Activated CD4-positive, alpha-beta T cell treated with anti-CD3 and anti-CD28 coated beads for 36 hours (primary cell): ENCODE measurements around the gene PDE11A. TPM values are rescaled to one million over a fixed set of nuclear protein-coding genes. Genes with fewer than 3 reads are reported as not detected.

Experiments
- ATAC-seq: fragments of 200-7000 bp; cut with Tn5 transposase; one replicate; pipeline ENCODE4 v1.10.0; 2021; ENCODE audit warnings: mild to moderate bottlenecking, moderate library complexity
- CTCF ChIA-PET: fragments of 350-600 bp; sonication (Branson Sonifier 250); formaldehyde crosslinking; loops from one replicate; lab custom pipeline; 2021; ENCODE audit warnings: antibody characterized with exemption; lab: Charles Lee
- POLR2A ChIA-PET: fragments of 350-600 bp; sonication (Branson Sonifier 250); formaldehyde crosslinking; loops from one replicate; lab custom pipeline; 2021; ENCODE audit warnings: antibody characterized with exemption, inconsistent platforms; lab: Charles Lee
- DNase-seq: peaks from one replicate; pipeline ENCODE4 v3.0.0-alpha.2; 2020
- H3K27ac Mint-ChIP-seq: one replicate; pipeline ENCODE4 v1.8.0; 2021; ENCODE audit warnings: mixed read lengths
- H3K27me3 Mint-ChIP-seq: one replicate; pipeline ENCODE4 v1.8.0; 2021; ENCODE audit warnings: mixed read lengths
- H3K36me3 Mint-ChIP-seq: one replicate; pipeline ENCODE4 v1.8.0; 2021; ENCODE audit warnings: low read depth, mixed read lengths
- H3K4me1 Mint-ChIP-seq: one replicate; pipeline ENCODE4 v1.8.0; 2021; ENCODE audit warnings: mixed read lengths
- H3K4me3 Mint-ChIP-seq: one replicate; pipeline ENCODE4 v1.8.0; 2021; ENCODE audit warnings: mild to moderate bottlenecking, moderate library complexity, mixed read lengths
- H3K9me3 Mint-ChIP-seq: one replicate; pipeline ENCODE4 v1.8.0; 2021; ENCODE audit warnings: low read depth, mixed read lengths
- intact Hi-C, 2 experiments: fragments of 100-400 bp; cut with DNase I in 1 of 2; cut with micrococcal nuclease in 1 of 2; formaldehyde crosslinking; loops; one replicate each; pipeline versions ENCODE4 v1.14.2 to v1.15.1; 2022 to 2024; cut with DNase I, micrococcal nuclease
- total RNA-seq, 2 experiments: library from RNA; stranded (reverse); gene quantifications; one replicate each; pipeline ENCODE4 v1.2.3, GENCODE V29; 2021

PDE11A gene
- total RNA-seq = under 1 TPM in 1 of 2 experiments, not detected in 1; 0.12 TPM

GRCh38 chr2:178072383-178073301 lies at the start of gene PDE11A:
PDE11A (minus strand) TSS chr2:178072777; CDS start chr2:178072437, 340 bp downstream.
- Mint-ChIP-seq H3K9me3 (no peaks in the 10 kb centered on the region), H3K4me1 (peaks cover 7% of the 10 kb centered on the region), H3K4me3 (peak within 1 kb of the TSS; percentile 47), H3K27ac (no peak within 1 kb of the TSS), H3K27me3 (peaks cover 59% of the 10 kb centered on the region), H3K36me3 (no peaks in the 10 kb centered on the region)
- intact Hi-C loops = no loop called here
- ATAC-seq (peak; percentile 100), DNase-seq (peak; percentile 77)
- ChIA-PET CTCF (interaction anchor here (0.6 to 0.9 kb wide), 2 partner anchors 26 to 42 kb away, joined by 3 to 4 read pairs; no protein-coding TSS in a partner anchor), POLR2A (no interaction called here)

DNA sequence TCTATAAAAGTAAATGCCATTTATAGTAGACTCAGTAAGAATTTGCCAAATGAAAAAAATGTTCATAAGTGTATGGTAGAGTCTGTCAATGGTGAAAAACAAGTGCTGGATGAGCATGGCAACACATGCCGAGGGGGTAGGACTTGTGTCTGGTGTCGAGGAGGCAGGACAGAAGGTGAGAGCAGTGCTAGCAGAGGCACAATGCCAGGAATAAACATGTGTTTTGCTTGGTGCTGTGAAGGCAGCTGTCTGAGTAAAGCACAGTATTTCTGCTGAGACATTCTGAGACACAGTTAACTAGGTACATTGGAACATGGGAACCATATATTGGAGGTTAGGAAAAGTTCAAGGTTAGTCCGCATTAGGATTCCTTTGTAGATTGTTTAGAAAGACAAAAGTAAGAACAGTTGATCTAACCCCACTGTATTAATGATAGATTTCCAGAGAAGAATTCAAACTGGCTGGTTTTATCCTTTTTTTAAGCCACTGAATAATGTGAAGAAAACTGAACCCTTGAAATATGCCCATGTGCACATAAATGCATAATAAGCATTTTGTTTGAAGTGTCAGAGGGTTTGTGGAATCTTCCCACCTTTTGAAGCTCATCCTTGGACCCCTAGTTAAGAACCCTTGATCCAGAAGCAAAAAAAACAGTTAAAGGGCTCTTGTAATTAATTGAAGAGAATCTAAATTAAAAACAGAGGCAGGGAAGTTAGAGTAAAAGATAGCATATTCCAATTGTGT lies 46.8 kb upstream of the PDE11A start:
- intact Hi-C loops = no loop called here
- POLR2A ChIA-PET = no interaction called here
- CTCF ChIA-PET = interaction anchor here (0.6 to 3.1 kb wide), 6 partner anchors 8 to 300 kb away, joined by 3 to 13 read pairs (median 3); partner anchors contain the start of gene RBM45
- Mint-ChIP-seq H3K27me3 (no peaks in the 10 kb centered on the region), H3K36me3 (peaks cover 20% of the 10 kb centered on the region), H3K4me3 (no peak overlapping the region), H3K4me1 (peaks cover 15% of the 10 kb centered on the region), H3K9me3 (no peaks in the 10 kb centered on the region), H3K27ac (no peak overlapping the region)
- ATAC-seq (no peak), DNase-seq (no peak)

- POLR2A ChIA-PET = no interaction called here
- no peak for ATAC-seq
- H3K27me3 Mint-ChIP-seq = no peaks in the 10 kb centered on the region
- DNase-seq = no peak
- intact Hi-C loops = no loop called here
- H3K9me3 Mint-ChIP-seq = no peaks in the 10 kb centered on the region
- H3K27ac Mint-ChIP-seq = no peak overlapping the region
- peaks cover 28% of the 10 kb centered on the region for H3K4me1 Mint-ChIP-seq
- CTCF ChIA-PET = interaction anchor here (0.7 to 2.8 kb wide), 5 partner anchors 14 to 279 kb away, joined by 3 to 10 read pairs (median 5); no protein-coding TSS in a partner anchor
- no peak overlapping the region for H3K4me3 Mint-ChIP-seq
- H3K36me3 Mint-ChIP-seq = peaks cover 18% of the 10 kb centered on the region
Measured at GRCh38 chr2:178117725-178118124, 45.1 kb upstream of the PDE11A start.

DNA sequence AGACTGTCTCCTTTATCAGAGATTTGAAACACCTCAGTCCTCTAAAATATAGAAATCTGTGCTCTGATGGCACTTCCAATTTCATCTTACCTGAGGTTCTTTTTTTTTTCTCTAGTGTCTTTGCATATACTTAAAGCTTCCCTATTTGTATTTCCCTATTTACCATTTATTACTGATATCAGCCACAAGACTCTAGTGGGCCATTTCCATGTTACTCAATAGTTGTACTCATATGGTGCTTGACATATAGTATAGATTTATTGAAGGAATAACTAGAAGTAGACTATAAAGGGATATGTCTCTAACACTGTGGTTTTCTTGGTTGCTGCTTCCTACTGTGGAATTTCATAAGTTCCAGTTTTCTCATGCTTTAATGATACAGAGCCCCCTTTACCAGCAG lies 42.7 kb upstream of the PDE11A start:
- H3K36me3 Mint-ChIP-seq = peaks cover 7% of the 10 kb centered on the region
- H3K27ac Mint-ChIP-seq = no peak overlapping the region
- CTCF ChIA-PET = interaction anchor here (0.7 to 4.4 kb wide), 7 partner anchors 8 to 428 kb away, joined by 3 to 44 read pairs (median 4); partner anchors contain the start of gene PDE11A
- no peak overlapping the region for H3K4me3 Mint-ChIP-seq
- POLR2A ChIA-PET = no interaction called here
- intact Hi-C loops = no loop called here
- H3K9me3 Mint-ChIP-seq = no peaks in the 10 kb centered on the region
- H3K27me3 Mint-ChIP-seq = no peaks in the 10 kb centered on the region
- DNase-seq (no peak), ATAC-seq (no peak)
- peaks cover 35% of the 10 kb centered on the region for H3K4me1 Mint-ChIP-seq

- Mint-ChIP-seq H3K27me3 (no peaks in the 10 kb centered on the region), H3K36me3 (peaks cover 7% of the 10 kb centered on the region), H3K4me3 (no peak overlapping the region), H3K4me1 (peaks cover 35% of the 10 kb centered on the region), H3K9me3 (no peaks in the 10 kb centered on the region), H3K27ac (peak overlapping the region; percentile 81)
- intact Hi-C loops = loop anchor here (5.0 kb wide), 3 partner anchors 408 to 562 kb away; a partner anchor contains a TSS
- CTCF ChIA-PET = interaction anchor here (0.7 to 4.5 kb wide), 9 partner anchors 9 to 339 kb away, joined by 3 to 44 read pairs (median 4); partner anchors contain the start of gene PDE11A
- DNase-seq = peak; percentile 10
- peak; percentile 27 for ATAC-seq
- POLR2A ChIA-PET = no interaction called here
Measured at GRCh38 chr2:178114462-178114861, 41.9 kb upstream of the PDE11A start.

GRCh38 chr2:178112202-178113152 lies 39.9 kb upstream of the PDE11A start, which contains the start of gene RBM45:
RBM45 (plus strand) TSS chr2:178112437; CDS start chr2:178112547, 110 bp downstream.
- ChIA-PET CTCF (interaction anchor here (0.6 to 4.5 kb wide), 37 partner anchors 8 to 1073 kb away, joined by 3 to 44 read pairs (median 4); no protein-coding TSS in a partner anchor), POLR2A (no interaction called here)
- ATAC-seq (peak; percentile 93), DNase-seq (peak; percentile 93)
- Mint-ChIP-seq H3K4me1 (peaks cover 33% of the 10 kb centered on the region), H3K4me3 (peak within 1 kb of the TSS; percentile 92), H3K9me3 (no peaks in the 10 kb centered on the region), H3K27ac (peak within 1 kb of the TSS; percentile 87), H3K27me3 (no peaks in the 10 kb centered on the region), H3K36me3 (peaks cover 5% of the 10 kb centered on the region)
- intact Hi-C loops = loop anchor here (1.0 to 5.0 kb wide), 7 partner anchors 82 to 560 kb away; partner anchors contain the start of gene OSBPL6 (in 2 of the 2)

GRCh38 chr2:178111743-178112142 lies 39.2 kb upstream of the PDE11A start:
- ChIA-PET CTCF (interaction anchor here (0.6 to 4.5 kb wide), 31 partner anchors 9 to 1073 kb away, joined by 3 to 44 read pairs (median 4); no protein-coding TSS in a partner anchor), POLR2A (no interaction called here)
- DNase-seq (no peak), ATAC-seq (peak; percentile 2)
- no peaks in the 10 kb centered on the region for H3K9me3 Mint-ChIP-seq
- H3K36me3 Mint-ChIP-seq = peaks cover 5% of the 10 kb centered on the region
- peak overlapping the region; percentile 87 for H3K27ac Mint-ChIP-seq
- no peaks in the 10 kb centered on the region for H3K27me3 Mint-ChIP-seq
- intact Hi-C loops = loop anchor here (1.0 to 5.0 kb wide), 7 partner anchors 83 to 559 kb away; partner anchors contain the start of gene OSBPL6 (in 2 of the 2)
- H3K4me1 Mint-ChIP-seq = peaks cover 32% of the 10 kb centered on the region
- H3K4me3 Mint-ChIP-seq = peak overlapping the region; percentile 92

DNA sequence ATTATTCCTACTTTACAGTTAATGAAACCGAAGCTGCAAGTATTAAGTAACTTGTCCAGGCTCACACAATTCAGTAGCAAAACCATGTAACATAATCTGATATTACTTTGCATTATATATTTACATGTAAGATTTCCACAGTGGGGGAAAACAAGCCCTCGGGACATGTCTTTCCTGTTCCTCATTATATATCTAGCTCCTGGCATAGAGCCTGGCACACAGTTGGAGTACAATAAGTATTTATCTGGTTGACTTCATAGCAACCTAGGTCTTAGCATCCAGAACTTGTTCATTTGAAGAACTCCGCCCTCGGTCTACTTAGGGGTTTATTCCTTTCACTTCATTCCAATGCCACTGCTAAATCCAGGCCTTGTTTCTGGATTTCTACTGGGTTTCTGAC lies 38.1 kb upstream of the PDE11A start:
- no peak for DNase-seq
- ChIA-PET POLR2A (no interaction called here), CTCF (interaction anchor here (0.8 to 4.5 kb wide), 13 partner anchors 10 to 1019 kb away, joined by 3 to 30 read pairs (median 4); no protein-coding TSS in a partner anchor)
- H3K36me3 Mint-ChIP-seq = peaks cover 3% of the 10 kb centered on the region
- H3K27me3 Mint-ChIP-seq = no peaks in the 10 kb centered on the region
- intact Hi-C loops = loop anchor here (5.0 kb wide), 3 partner anchors 412 to 558 kb away; a partner anchor contains a TSS
- no peaks in the 10 kb centered on the region for H3K9me3 Mint-ChIP-seq
- no peak overlapping the region for H3K4me3 Mint-ChIP-seq
- no peak overlapping the region for H3K27ac Mint-ChIP-seq
- H3K4me1 Mint-ChIP-seq = peaks cover 30% of the 10 kb centered on the region
- ATAC-seq = no peak

DNA sequence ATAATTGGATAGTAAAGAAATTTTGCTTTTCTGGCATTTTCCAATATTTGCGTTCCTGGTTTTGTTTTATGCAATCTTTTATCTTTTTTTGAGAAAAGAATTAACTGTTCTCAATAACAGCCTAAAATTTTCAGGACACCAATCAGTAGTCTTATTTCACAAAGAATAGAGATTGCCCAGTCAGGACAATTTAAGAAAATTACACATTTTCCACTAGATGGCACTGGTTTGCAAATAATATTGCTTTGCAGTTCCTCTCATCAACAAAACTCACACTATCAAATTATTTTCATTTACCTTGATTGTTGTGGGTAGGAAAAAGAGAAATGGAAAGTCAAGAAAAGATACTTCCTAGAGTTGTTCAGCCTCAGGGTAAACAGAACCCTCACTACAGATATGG lies 37.2 kb upstream of the PDE11A start:
- POLR2A ChIA-PET = no interaction called here
- Mint-ChIP-seq H3K36me3 (no peaks in the 10 kb centered on the region), H3K27ac (no peak overlapping the region), H3K4me1 (peaks cover 25% of the 10 kb centered on the region), H3K9me3 (no peaks in the 10 kb centered on the region), H3K27me3 (no peaks in the 10 kb centered on the region), H3K4me3 (no peak overlapping the region)
- ATAC-seq (no peak), DNase-seq (no peak)
- intact Hi-C loops = loop anchor here (5.0 kb wide), 3 partner anchors 412 to 558 kb away; a partner anchor contains a TSS
- CTCF ChIA-PET = interaction anchor here (1.0 to 3.9 kb wide), 7 partner anchors 9 to 305 kb away, joined by 3 to 27 read pairs (median 5); no protein-coding TSS in a partner anchor

DNA sequence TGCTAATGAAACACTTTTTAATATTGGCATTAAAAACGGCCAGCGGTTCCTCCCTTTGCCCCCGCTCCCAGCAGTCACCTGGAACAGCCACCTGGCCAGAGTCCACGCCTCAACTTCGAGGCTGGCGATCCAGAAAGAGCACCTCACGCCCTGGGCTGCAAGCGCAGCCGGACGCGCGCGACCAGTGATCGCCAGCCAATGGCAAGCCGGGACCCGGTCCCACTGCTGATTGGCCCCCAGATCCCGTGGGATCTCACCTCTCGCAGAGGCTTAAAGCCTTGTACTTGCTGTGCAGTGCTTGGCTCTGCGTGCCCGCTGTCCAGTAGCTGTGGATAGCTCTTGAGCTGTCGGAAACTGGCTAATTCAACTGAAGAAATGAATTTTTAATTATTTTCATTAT lies 35.6 kb upstream of the PDE11A start:
- H3K4me1 Mint-ChIP-seq = peaks cover 10% of the 10 kb centered on the region
- H3K36me3 Mint-ChIP-seq = no peaks in the 10 kb centered on the region
- ATAC-seq = no peak
- DNase-seq = no peak
- intact Hi-C loops = no loop called here
- H3K4me3 Mint-ChIP-seq = no peak overlapping the region
- no peaks in the 10 kb centered on the region for H3K9me3 Mint-ChIP-seq
- no peak overlapping the region for H3K27ac Mint-ChIP-seq
- ChIA-PET CTCF (no interaction called here), POLR2A (no interaction called here)
- no peaks in the 10 kb centered on the region for H3K27me3 Mint-ChIP-seq
